Measurements from ENCODE around the gene TPRN. TPM values are rescaled to one million over a fixed set of nuclear protein-coding genes. Genes with fewer than 3 reads are reported as not detected.

Gene TPRN
- total and polyA plus RNA-seq, 8 donors: 48.7 to 110 (median 67.2) TPM

- no peaks in the 10 kb centered on the region for H3K36me3 ChIP-seq
- H3K27ac ChIP-seq: no peak overlapping the region
- DNase-seq: peak in 1 of 6 donors; percentile 33
- H3K27me3 ChIP-seq: no peaks in the 10 kb centered on the region
- TF ChIP-seq, protein P1, sequence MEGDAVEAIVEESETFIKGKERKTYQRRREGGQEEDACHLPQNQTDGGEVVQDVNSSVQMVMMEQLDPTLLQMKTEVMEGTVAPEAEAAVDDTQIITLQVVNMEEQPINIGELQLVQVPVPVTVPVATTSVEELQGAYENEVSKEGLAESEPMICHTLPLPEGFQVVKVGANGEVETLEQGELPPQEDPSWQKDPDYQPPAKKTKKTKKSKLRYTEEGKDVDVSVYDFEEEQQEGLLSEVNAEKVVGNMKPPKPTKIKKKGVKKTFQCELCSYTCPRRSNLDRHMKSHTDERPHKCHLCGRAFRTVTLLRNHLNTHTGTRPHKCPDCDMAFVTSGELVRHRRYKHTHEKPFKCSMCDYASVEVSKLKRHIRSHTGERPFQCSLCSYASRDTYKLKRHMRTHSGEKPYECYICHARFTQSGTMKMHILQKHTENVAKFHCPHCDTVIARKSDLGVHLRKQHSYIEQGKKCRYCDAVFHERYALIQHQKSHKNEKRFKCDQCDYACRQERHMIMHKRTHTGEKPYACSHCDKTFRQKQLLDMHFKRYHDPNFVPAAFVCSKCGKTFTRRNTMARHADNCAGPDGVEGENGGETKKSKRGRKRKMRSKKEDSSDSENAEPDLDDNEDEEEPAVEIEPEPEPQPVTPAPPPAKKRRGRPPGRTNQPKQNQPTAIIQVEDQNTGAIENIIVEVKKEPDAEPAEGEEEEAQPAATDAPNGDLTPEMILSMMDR (IDR thresholded peaks at IDR 0.05): no peak
- intact Hi-C loops (cut with DNase I): no loop called here
- WGBS, 2 donors: 81 to 86% methylated on average over 21 of the region's 21 CpGs
- H3K4me3 ChIP-seq: no peak overlapping the region
- FAIRE-seq: no peak
- no peaks in the 10 kb centered on the region for H3K4me1 ChIP-seq
- ATAC-seq: no peak
- H3K9me3 ChIP-seq: no peaks in the 10 kb centered on the region
Measured at GRCh38 chr9:137212520-137212919, 12.0 kb upstream of the TPRN start.

GRCh38 chr9:137211532-137211931 lies 11.0 kb upstream of the TPRN start:
- Histone ChIP-seq H3K36me3 (no peaks in the 10 kb centered on the region), H3K27me3 (no peaks in the 10 kb centered on the region), H3K9me3 (no peaks in the 10 kb centered on the region), H3K4me3 (no peak overlapping the region), H3K4me1 (peaks cover 3 to 5% (median 3%) of the 10 kb centered on the region in 3 donors), H3K27ac (no peak overlapping the region)
- DNase-seq: peak in 1 of 6 donors; percentile 58
- TF ChIP-seq, protein P1 (IDR thresholded peaks at IDR 0.05): no peak
- WGBS, 2 donors: 87 to 88% methylated on average over 13 of the region's 13 CpGs
- no peak for ATAC-seq
- intact Hi-C loops (cut with DNase I): no loop called here
- no peak for FAIRE-seq

GRCh38 chr9:137206602-137207001 lies 6.1 kb upstream of the TPRN start:
- intact Hi-C loops (cut with DNase I): no loop called here
- WGBS, 2 donors: 40 to 41% methylated on average over 7 of the region's 7 CpGs
- Histone ChIP-seq H3K4me1 (peaks cover 19 to 32% (median 19%) of the 10 kb centered on the region in 3 donors), H3K27ac (no peak overlapping the region), H3K4me3 (peak overlapping the region in 1 of 4 donors; percentile 65), H3K27me3 (no peaks in the 10 kb centered on the region), H3K36me3 (no peaks in the 10 kb centered on the region), H3K9me3 (no peaks in the 10 kb centered on the region)
- FAIRE-seq: no peak
- no peak for DNase-seq
- ATAC-seq: no peak
- TF ChIP-seq, protein P1 (IDR thresholded peaks at IDR 0.05): no peak

DNA sequence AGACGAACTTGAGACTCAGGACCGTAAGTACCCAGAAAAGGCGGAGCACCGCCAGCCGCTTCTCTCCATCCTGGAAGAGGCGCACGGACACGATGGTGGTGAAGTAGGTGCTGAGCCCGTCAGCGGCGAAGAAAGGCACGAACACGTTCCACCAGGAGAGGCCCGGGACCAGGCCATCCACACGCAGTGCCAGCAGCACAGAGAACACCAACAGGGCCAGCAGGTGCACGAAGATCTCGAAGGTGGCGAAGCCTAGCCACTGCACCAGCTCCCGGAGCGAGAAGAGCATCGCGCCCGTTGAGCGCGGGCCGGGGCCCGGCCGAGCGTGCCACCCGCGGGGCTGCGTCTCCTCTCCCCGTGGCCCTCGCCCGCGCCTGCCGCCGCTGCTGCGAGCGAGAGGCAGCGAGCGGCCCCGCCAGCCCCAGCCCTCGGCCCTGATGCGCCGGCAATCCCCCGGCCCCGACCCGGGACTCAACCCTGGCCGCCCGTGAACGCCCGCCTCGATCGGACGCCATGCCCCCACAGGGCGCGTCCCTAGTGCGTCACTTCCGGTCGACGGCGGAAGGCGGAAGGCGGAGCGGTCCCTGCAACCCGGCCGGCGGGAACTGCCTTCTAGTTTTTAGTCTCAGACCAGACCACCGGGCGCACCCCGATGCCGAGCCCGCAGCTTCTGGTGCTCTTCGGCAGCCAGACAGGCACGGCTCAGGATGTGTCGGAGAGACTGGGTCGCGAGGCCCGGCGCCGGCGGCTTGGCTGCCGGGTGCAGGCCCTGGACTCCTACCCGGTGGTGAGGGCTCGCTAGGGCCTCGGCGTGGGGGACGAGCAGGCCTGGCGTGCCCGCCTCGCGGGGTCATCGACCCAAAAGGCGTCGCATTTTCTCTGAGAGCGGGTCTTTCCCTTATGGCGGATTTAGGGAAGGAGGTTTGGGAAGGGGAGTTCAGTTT lies 4.9 kb upstream of the TPRN start, which contains the start of the genes NDOR1 and TMEM203:
TSS of gene NDOR1 (plus strand) at position 575 of the 944 bp plus-strand sequence. CDS start at position 653, 78 bp downstream.
TSS of gene TMEM203 (minus strand) at position 523 of the 944 bp plus-strand sequence. CDS start at position 289, 234 bp downstream.
- ATAC-seq (peak; percentile 57 to 78 (median 66)), DNase-seq (peak; percentile 86 to 99 (median 92)), FAIRE-seq (no peak)
- Histone ChIP-seq H3K4me3 (peak within 1 kb of the TSS; percentile 65 to 97 (median 88)), H3K36me3 (no peaks in the 10 kb centered on the region), H3K9me3 (no peaks in the 10 kb centered on the region), H3K27ac (peak within 1 kb of the TSS; percentile 74 to 88 (median 81)), H3K4me1 (peaks cover 19 to 38% (median 22%) of the 10 kb centered on the region in 3 donors), H3K27me3 (no peaks in the 10 kb centered on the region)
- TF ChIP-seq, protein P1 (IDR thresholded peaks at IDR 0.05): no peak
- intact Hi-C loops (cut with DNase I): no loop called here
- WGBS, 2 donors: 0% methylated on average over 60 to 98 of the region's 98 CpGs
